Neural progenitor cell (in vitro differentiated cells): ENCODE results near the gene MRTFB.

Experiments
- CTCF ChIP-seq: fragments of 200-600 bp; sonication (generic); IDR thresholded peaks from 2 replicates; pipeline ENCODE4 v1.5.1; 2017; ENCODE audit warnings: antibody characterized with exemption, mild to moderate bottlenecking
- EZH2 ChIP-seq: fragments of 200-600 bp; sonication (generic); IDR thresholded peaks from 2 replicates; pipeline ENCODE4 v1.6.1; 2017; ENCODE audit warnings: antibody characterized with exemption, mild to moderate bottlenecking, moderate library complexity
- EZH2phosphoT487 ChIP-seq: fragments of 200-600 bp; sonication (generic); IDR thresholded peaks from 2 replicates; pipeline ENCODE4 v1.6.1; 2017; ENCODE audit warnings: antibody characterized with exemption

GRCh38 chr16:14069818-14070217 is 1.3 kb upstream of the MRTFB start:
- no peak for TF ChIP-seq CTCF
- TF ChIP-seq EZH2: no peak
- TF ChIP-seq EZH2phosphoT487: no peak
